ENCODE measurements around the gene EML1. TPM values are rescaled to one million over a fixed set of nuclear protein-coding genes. Genes with fewer than 3 reads are reported as not detected.

Gene EML1
- total and polyA plus RNA-seq, 10 donors: 1.8 to 15.5 (median 6.0) TPM

DNA sequence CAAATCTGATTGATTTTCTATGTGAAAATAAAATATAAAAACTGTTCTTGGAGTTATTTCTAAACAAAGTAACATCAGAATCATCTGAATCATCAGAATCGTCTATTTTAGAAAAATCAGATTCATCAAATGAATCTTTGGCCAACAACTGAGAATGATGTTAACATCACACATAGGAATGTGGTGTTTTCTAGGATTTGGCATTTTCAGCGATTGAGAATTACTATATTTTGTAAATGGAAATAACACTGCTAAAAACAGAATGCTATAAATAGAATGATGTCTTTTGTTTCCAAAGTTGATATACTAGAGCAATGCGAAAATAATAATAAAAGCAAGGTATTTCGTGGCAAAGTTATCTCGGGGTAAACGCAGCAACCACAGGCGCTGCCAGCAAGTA, 198.1 kb downstream of the EML1 start:
- Histone ChIP-seq H3K27ac (no peak overlapping the region), H3K4me1 (peaks cover 0 to 11% (median 2%) of the 10 kb centered on the region in 6 donors), H3K36me3 (no peaks in the 10 kb centered on the region), H3K27me3 (replicated peaks in 1 of 7) (no peaks in the 10 kb centered on the region), H3K4me3 (no peak overlapping the region), H3K9me3 (no peaks in the 10 kb centered on the region)
- TF ChIP-seq, protein P1, sequence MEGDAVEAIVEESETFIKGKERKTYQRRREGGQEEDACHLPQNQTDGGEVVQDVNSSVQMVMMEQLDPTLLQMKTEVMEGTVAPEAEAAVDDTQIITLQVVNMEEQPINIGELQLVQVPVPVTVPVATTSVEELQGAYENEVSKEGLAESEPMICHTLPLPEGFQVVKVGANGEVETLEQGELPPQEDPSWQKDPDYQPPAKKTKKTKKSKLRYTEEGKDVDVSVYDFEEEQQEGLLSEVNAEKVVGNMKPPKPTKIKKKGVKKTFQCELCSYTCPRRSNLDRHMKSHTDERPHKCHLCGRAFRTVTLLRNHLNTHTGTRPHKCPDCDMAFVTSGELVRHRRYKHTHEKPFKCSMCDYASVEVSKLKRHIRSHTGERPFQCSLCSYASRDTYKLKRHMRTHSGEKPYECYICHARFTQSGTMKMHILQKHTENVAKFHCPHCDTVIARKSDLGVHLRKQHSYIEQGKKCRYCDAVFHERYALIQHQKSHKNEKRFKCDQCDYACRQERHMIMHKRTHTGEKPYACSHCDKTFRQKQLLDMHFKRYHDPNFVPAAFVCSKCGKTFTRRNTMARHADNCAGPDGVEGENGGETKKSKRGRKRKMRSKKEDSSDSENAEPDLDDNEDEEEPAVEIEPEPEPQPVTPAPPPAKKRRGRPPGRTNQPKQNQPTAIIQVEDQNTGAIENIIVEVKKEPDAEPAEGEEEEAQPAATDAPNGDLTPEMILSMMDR (IDR thresholded peaks at IDR 0.05 in 8 of 11, conservative IDR thresholded peaks at IDR 0.05 in 3 of 11): no peak
- 88 to 94% (median 91%) methylated on average over 7 of the region's 7 CpGs for WGBS, 5 donors
- no peak for DNase-seq
- intact Hi-C loops (cut with DNase I; ENCODE audit: low total_unique reads): no loop called here

Small RNA genes within 50 kb of the gene (small RNA-seq; reads per million reads assigned to genes)
- gene RNU1-47P: 0 reads per million in 4 donors

Other genes with a start within 250 kb of the EML1 start
- gene CCDC85C, start 189.2 kb upstream of the EML1 start, total RNA-seq: 10 to 100 TPM in 4 of 7 donors, 1 to 10 TPM in 3; 6.0 to 12.4 (median 11.3) TPM
- gene CCDC85C, start 189.2 kb upstream of the EML1 start, polyA plus RNA-seq: 1 to 10 TPM; 1.6 to 6.5 (median 1.9) TPM
- gene HHIPL1, start 148.3 kb upstream of the EML1 start, total RNA-seq: 1 to 10 TPM; 1.8 to 4.2 (median 2.8) TPM
- under 1 TPM; 0.43 to 0.67 (median 0.64) TPM for gene HHIPL1, start 148.3 kb upstream of the EML1 start, polyA plus RNA-seq
- under 1 TPM; 0.16 to 0.85 (median 0.40) TPM for gene CYP46A1, start 109.1 kb upstream of the EML1 start, total RNA-seq
- under 1 TPM; 0.11 to 0.38 (median 0.13) TPM for gene CYP46A1, start 109.1 kb upstream of the EML1 start, polyA plus RNA-seq

Data from spleen (tissue), 11 donors.